Ishikawa (cell line): ENCODE results near the gene IL5RA.

Experiments
- CREB1 ChIP-seq: IDR thresholded peaks from 2 replicates; pipeline ENCODE4 v1.6.1; 2012; ENCODE audit warnings: low read depth
- EGR1 ChIP-seq: IDR thresholded peaks from 2 replicates; pipeline ENCODE4 v1.6.1; 2012
- EP300 ChIP-seq: IDR thresholded peaks from 2 replicates; pipeline ENCODE4 v1.6.1; 2012; ENCODE audit warnings: borderline replicate concordance
- FOXM1 ChIP-seq: IDR thresholded peaks from 2 replicates; pipeline ENCODE4 v1.6.1; 2012; ENCODE audit warnings: low read depth, borderline replicate concordance
- RAD21 ChIP-seq: IDR thresholded peaks from 2 replicates; pipeline ENCODE4 v1.6.1; 2012; ENCODE audit warnings: low read depth
- TAF1 ChIP-seq: IDR thresholded peaks from 2 replicates; pipeline ENCODE4 v1.6.1; 2012; ENCODE audit warnings: low read depth, mild to moderate bottlenecking
- TCF12 ChIP-seq: IDR thresholded peaks from 2 replicates; pipeline ENCODE4 v1.6.1; 2012; ENCODE audit warnings: low read depth
- TEAD4 ChIP-seq: IDR thresholded peaks from 2 replicates; pipeline ENCODE4 v1.6.1; 2012
- YY1 ChIP-seq: IDR thresholded peaks from 2 replicates; pipeline ENCODE4 v1.6.1; 2012; ENCODE audit warnings: low read depth
- TF ChIP-seq, protein P1 (sequence below): IDR thresholded peaks from 2 replicates; pipeline ENCODE4 v1.6.1; 2012
- TF ChIP-seq, protein P2 (sequence below): IDR thresholded peaks from 2 replicates; pipeline ENCODE4 v1.6.1; 2012; ENCODE audit warnings: low read depth, mild to moderate bottlenecking

DNA sequence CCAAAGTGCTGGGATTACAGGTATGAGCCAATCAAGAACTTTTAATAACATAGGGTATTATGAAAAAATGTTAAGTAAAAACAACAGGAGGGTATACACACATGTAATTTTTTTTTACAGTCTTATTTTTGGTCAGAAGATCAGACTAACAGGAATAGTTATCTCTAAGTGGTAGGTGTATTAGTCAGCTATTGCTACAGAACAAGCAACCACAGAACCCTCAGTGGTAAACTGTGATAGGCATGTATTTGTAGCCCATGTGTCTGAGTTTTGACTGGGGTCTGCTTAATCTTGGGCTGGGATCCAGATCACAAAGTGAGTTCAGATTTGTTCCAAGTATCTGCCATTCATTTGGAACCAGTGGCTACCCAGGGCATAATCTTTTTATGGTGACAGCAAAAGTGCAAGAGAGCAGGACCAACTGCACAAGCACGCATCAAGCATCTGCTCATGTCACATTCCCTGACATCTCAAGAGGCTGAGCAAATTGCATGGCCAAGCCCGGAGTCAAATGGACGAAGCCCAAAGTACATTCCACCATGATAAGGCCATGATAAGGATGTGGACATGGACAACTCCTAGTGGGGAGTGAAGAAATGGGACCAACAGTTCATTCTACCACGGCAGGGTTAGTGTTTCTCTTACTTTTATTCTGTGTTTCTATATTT is 3.0 kb upstream of the IL5RA start:
- TF ChIP-seq EP300, result no peak
- TF ChIP-seq TAF1, result no peak
- TF ChIP-seq, protein P1, sequence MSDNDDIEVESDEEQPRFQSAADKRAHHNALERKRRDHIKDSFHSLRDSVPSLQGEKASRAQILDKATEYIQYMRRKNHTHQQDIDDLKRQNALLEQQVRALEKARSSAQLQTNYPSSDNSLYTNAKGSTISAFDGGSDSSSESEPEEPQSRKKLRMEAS, result no peak
- no peak for TF ChIP-seq YY1
- TF ChIP-seq FOXM1, result no peak
- TF ChIP-seq EGR1, result no peak
- TF ChIP-seq, protein P2, sequence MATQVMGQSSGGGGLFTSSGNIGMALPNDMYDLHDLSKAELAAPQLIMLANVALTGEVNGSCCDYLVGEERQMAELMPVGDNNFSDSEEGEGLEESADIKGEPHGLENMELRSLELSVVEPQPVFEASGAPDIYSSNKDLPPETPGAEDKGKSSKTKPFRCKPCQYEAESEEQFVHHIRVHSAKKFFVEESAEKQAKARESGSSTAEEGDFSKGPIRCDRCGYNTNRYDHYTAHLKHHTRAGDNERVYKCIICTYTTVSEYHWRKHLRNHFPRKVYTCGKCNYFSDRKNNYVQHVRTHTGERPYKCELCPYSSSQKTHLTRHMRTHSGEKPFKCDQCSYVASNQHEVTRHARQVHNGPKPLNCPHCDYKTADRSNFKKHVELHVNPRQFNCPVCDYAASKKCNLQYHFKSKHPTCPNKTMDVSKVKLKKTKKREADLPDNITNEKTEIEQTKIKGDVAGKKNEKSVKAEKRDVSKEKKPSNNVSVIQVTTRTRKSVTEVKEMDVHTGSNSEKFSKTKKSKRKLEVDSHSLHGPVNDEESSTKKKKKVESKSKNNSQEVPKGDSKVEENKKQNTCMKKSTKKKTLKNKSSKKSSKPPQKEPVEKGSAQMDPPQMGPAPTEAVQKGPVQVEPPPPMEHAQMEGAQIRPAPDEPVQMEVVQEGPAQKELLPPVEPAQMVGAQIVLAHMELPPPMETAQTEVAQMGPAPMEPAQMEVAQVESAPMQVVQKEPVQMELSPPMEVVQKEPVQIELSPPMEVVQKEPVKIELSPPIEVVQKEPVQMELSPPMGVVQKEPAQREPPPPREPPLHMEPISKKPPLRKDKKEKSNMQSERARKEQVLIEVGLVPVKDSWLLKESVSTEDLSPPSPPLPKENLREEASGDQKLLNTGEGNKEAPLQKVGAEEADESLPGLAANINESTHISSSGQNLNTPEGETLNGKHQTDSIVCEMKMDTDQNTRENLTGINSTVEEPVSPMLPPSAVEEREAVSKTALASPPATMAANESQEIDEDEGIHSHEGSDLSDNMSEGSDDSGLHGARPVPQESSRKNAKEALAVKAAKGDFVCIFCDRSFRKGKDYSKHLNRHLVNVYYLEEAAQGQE, result no peak
- TF ChIP-seq TCF12, result no peak
- TF ChIP-seq CREB1, result no peak
- TF ChIP-seq TEAD4, result no peak
- TF ChIP-seq RAD21, result no peak
